HG03442 (cell line): ENCODE measurements around the gene HLA-DPA1.

Experiments
- ATAC-seq: cut with Tn5 transposase; IDR thresholded peaks from one replicate; pipeline ENCODE4 v1.9.1; 2021; ENCODE audit warnings: mild to moderate bottlenecking, moderate library complexity; ENCODE audit not compliant: unreplicated experiment

Gene HLA-DPA1

GRCh38 chr6:33018418-33018817 is 55.0 kb downstream of the HLA-DPA1 start:
- ATAC-seq = no peak

- ATAC-seq = no peak
These were observed 55.6 kb downstream of the HLA-DPA1 start for GRCh38 chr6:33017694-33018353.

- ATAC-seq = no peak
These were observed 56.4 kb downstream of the HLA-DPA1 start for GRCh38 chr6:33017018-33017417.

- ATAC-seq = no peak
These were observed 57.7 kb downstream of the HLA-DPA1 start for GRCh38 chr6:33015798-33016197.

- ATAC-seq = no peak
These were observed 58.4 kb downstream of the HLA-DPA1 start for GRCh38 chr6:33014841-33015634.
